ENCODE data around the gene EBLN2.

EBLN2 gene

DNA sequence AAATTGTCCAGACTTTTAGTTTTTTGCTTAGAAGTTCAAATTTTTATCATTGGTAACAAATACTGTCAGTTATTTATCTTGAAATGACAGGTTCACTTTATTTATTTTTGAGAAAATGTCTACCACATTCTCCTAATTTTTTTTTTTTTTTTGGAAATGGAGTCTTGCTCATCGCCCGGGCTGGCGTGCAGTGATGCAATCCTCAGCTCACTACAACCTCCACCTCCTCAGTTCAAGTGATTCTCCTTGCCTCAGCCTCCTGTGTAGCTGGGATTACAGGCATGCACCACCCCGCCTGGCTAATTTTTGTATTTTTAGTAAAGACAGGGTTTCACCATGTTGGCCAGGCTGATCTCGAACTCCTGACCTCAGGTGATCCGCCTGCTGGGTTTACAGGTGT lies 16.1 kb upstream of the EBLN2 start:
- TF ChIP-seq, protein P1, sequence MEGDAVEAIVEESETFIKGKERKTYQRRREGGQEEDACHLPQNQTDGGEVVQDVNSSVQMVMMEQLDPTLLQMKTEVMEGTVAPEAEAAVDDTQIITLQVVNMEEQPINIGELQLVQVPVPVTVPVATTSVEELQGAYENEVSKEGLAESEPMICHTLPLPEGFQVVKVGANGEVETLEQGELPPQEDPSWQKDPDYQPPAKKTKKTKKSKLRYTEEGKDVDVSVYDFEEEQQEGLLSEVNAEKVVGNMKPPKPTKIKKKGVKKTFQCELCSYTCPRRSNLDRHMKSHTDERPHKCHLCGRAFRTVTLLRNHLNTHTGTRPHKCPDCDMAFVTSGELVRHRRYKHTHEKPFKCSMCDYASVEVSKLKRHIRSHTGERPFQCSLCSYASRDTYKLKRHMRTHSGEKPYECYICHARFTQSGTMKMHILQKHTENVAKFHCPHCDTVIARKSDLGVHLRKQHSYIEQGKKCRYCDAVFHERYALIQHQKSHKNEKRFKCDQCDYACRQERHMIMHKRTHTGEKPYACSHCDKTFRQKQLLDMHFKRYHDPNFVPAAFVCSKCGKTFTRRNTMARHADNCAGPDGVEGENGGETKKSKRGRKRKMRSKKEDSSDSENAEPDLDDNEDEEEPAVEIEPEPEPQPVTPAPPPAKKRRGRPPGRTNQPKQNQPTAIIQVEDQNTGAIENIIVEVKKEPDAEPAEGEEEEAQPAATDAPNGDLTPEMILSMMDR (IDR thresholded peaks at IDR 0.05; ENCODE audit: low read depth, low read length) = no peak
- no peak overlapping the region for H3K4me3 ChIP-seq (ENCODE audit: low read depth, low read length)

DNA sequence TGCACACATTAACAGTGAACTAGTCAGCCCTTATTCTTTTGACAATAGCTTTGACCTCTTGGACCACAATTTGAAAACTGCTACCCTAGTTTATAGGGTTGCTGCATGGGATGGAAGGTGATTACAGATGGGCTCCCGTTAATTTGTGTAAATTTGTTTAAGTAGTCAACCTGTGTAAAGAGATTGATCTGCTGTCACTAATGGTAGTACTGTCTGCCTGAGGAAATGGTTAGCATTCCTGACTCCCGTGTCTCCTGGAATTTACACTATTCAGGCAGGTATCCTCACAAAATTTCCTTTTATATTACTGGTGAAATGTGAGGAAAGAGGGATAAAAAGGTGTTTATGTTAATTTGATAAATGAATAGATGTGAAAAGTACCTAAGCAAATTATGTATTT lies 15.3 kb upstream of the EBLN2 start:
- TF ChIP-seq, protein P1 (IDR thresholded peaks at IDR 0.05; ENCODE audit: low read depth, low read length) = no peak

DNA sequence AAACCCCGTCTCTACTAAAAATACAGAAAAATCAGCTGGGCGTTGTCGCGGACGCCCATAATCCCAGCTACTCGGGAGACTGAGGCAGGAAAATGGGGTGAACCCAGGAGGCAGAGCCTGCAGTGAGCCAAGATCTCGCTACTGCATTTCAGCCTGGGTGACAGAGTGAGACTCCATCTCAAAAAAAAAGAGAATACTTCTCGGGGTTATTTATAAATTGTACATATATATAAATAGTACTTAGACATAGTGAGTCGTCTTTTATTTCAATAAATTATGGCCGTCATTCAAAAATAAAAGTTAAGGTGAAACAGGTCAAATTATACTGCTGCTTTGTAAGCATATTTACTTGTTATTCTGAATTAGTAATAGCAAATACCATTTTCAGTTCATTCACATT lies 12.1 kb upstream of the EBLN2 start:
- no peak overlapping the region for H3K4me3 ChIP-seq (ENCODE audit: low read depth, low read length)
- TF ChIP-seq, protein P1 (IDR thresholded peaks at IDR 0.05; ENCODE audit: low read depth, low read length) = no peak

More for the DNA sequence above, 15.3 kb upstream of the EBLN2 start:
- H3K4me3 ChIP-seq (ENCODE audit: low read depth, low read length) = no peak overlapping the region

DNA sequence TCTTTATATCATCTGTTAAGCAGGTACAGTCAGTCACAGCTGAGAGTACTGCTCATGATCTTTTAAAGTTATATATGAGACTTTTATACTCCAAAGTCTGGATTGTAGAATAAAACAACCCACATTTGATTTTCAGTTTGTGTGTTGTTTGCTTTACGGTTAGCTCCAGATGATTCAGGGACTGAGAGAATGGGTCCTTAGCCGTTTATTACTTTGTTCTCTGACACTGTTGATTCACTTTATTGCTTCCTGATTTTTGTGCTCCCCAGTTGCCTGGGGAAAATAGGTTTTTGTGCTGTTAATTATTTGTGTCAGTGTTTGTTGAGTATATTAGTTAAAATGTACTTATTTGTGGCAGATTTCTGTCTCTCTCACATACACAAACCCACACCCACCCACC lies 8.6 kb upstream of the EBLN2 start:
- TF ChIP-seq, protein P1 (IDR thresholded peaks at IDR 0.05; ENCODE audit: low read depth, low read length) = no peak
- no peak overlapping the region for H3K4me3 ChIP-seq (ENCODE audit: low read depth, low read length)

DNA sequence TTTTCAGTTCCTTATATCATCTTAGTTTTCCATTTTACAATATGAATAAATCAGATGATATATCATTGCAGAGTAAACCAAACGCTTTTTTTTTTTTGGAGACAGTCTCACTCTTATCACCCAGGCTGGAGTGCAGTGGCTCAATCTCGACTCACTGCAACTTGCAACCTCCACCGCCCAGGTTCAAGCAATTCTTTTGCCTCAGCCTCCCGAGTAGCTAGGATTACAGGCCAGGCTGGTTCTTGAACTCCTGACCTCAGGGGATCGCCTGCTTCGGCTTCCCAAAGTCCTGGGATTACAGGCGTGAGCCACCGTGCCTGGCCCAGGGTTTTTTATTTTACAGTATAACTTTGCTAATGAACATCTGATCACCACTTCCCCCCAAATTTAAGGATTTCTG lies 5.9 kb upstream of the EBLN2 start:
- H3K4me3 ChIP-seq (ENCODE audit: low read depth, low read length) = no peak overlapping the region
- TF ChIP-seq, protein P1 (IDR thresholded peaks at IDR 0.05; ENCODE audit: low read depth, low read length) = no peak

DNA sequence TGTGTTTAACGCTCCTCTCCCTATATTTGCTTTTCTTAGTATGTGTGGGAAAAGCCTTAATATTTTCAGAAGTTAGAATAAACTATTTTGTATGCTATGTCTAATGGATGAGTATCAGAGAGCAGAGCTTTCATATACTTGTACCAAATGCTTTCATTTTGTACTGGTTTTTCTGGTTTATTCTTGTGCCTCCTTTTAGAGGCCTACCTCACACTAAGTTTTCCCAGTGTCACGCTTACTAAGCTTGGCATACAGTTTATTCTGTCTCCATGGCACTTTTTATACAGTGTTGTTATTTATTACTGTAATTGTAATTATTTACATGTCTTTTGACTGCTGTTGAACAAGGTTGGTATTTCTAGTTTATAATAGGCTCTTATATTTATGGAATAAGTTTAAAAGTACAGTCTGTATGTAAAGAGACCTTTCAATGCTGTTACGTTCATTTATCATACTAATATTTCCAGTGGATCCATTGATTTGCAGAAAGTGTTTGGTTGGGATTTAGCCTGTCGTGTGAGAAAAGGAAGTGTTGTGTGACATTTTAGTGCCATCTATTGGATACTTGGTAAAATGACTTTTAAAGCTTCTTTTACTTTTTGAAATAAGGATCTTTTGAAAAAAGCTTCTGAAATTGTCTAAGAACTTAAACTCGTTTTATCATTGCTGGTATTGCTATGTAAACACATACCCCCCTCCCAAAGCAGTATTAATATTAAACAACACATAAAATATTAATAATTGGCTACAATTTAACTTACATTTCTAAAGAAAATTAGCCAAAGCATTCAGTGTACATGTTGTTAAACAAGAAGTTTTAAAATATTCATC lies 5.2 kb upstream of the EBLN2 start:
- TF ChIP-seq, protein P1 (IDR thresholded peaks at IDR 0.05; ENCODE audit: low read depth, low read length) = 0 out of 2 replicates have a peak, but pooled peaks have one; percentile 7
- H3K4me3 ChIP-seq (ENCODE audit: low read depth, low read length) = no peak overlapping the region

DNA sequence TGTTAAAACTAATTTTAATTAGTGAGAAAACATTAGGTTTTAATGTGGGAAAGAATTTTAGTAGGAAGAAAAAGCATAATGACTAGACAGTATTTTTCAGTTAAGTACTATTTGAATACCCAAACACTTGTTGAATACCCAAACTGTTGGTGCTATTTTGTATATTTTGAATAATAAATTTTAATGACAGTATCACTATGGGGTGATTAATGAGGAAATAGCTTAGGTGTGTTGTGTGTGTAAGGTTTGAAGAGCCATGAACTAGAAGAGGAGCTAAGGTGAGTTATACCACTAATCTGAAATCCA lies 4.7 kb upstream of the EBLN2 start:
- no peak overlapping the region for H3K4me3 ChIP-seq (ENCODE audit: low read depth, low read length)
- TF ChIP-seq, protein P1 (IDR thresholded peaks at IDR 0.05; ENCODE audit: low read depth, low read length) = no peak

Measured in WI38 (cell line).